NK-92 treated with Interleukin-12 subunit alpha and Interleukin-12 subunit beta, amount 100 ng/mL, for 24 hours (cell line): ENCODE measurements around the gene NANOS2.

Source experiments
- DNase-seq: peaks from one replicate; lab custom pipeline; 2025; lab: John Stamatoyannopoulos, UW

NANOS2 gene

GRCh38 chr19:45895519-45895972 is 19.0 kb downstream of the NANOS2 start:
- no peak for DNase-seq

- no peak for DNase-seq
Measured at GRCh38 chr19:45890877-45891276, 23.7 kb downstream of the NANOS2 start.

GRCh38 chr19:45889210-45889885 is 25.2 kb downstream of the NANOS2 start:
- DNase-seq: no peak

- DNase-seq: no peak
Measured at GRCh38 chr19:45887200-45887710, 27.3 kb downstream of the NANOS2 start.

- peak; percentile 88 for DNase-seq
Measured at GRCh38 chr19:45886427-45887199, 28.0 kb downstream of the NANOS2 start.

GRCh38 chr19:45885556-45886426 is 28.8 kb downstream of the NANOS2 start, which contains the start of gene IRF2BP1:
Gene IRF2BP1, minus strand, starts transcription at chr19:45886141. Its CDS starts 367 bp downstream, at chr19:45885774.
- peak; percentile 84 for DNase-seq

- peak; percentile 12 for DNase-seq
Measured at GRCh38 chr19:45884682-45885555, 29.7 kb downstream of the NANOS2 start.

GRCh38 chr19:45883881-45884681 is 30.5 kb downstream of the NANOS2 start:
- no peak for DNase-seq

GRCh38 chr19:45883586-45883880 is 31.0 kb downstream of the NANOS2 start:
- DNase-seq: no peak

GRCh38 chr19:45882652-45883585 is 31.7 kb downstream of the NANOS2 start:
- peak; percentile 58 for DNase-seq

GRCh38 chr19:45881909-45882528 is 32.6 kb downstream of the NANOS2 start:
- DNase-seq: no peak

GRCh38 chr19:45881082-45881908 is 33.3 kb downstream of the NANOS2 start:
- DNase-seq: no peak

GRCh38 chr19:45879971-45880370 is 34.6 kb downstream of the NANOS2 start:
- no peak for DNase-seq

- DNase-seq: no peak
Measured at GRCh38 chr19:45879055-45879454, 35.5 kb downstream of the NANOS2 start.

GRCh38 chr19:45878043-45878794 is 36.4 kb downstream of the NANOS2 start:
- peak; percentile 43 for DNase-seq

GRCh38 chr19:45876411-45877197 is 38.0 kb downstream of the NANOS2 start:
- no peak for DNase-seq

- DNase-seq: no peak
Measured at GRCh38 chr19:45876161-45876410, 38.5 kb downstream of the NANOS2 start.
